Type B pancreatic cell (in vitro differentiated cells): ENCODE measurements around the gene DRC3. TPM values are rescaled to one million over a fixed set of nuclear protein-coding genes. Genes with fewer than 3 reads are reported as not detected.
"Not testable (repeated sequence)": the region's sequence is repeated elsewhere in the genome, so short reads cannot be mapped to it uniquely, and the experiment has no call there.

ENCODE experiments used
- DNase-seq: peaks from one replicate; pipeline ENCODE4 v3.0.0; 2021; ENCODE audit warnings: mixed read lengths; ENCODE audit not compliant: unreplicated experiment; ENCODE audit errors: extremely low spot score
- H3K27ac Mint-ChIP-seq: 2 replicates; pipeline ENCODE4 v1.8.0; 2021; ENCODE audit warnings: mild to moderate bottlenecking, mixed read lengths
- H3K27me3 Mint-ChIP-seq: 2 replicates; pipeline ENCODE4 v1.8.0; 2021; ENCODE audit warnings: mixed read lengths
- H3K36me3 Mint-ChIP-seq: 2 replicates; pipeline ENCODE4 v1.8.0; 2021; ENCODE audit warnings: mixed read lengths
- H3K4me1 Mint-ChIP-seq: one replicate; pipeline ENCODE4 v1.8.0; 2021; ENCODE audit warnings: mixed read lengths; ENCODE audit not compliant: unreplicated experiment
- H3K4me3 Mint-ChIP-seq: 2 replicates; pipeline ENCODE4 v1.8.0; 2021; ENCODE audit warnings: mild to moderate bottlenecking, mixed read lengths
- H3K9me3 Mint-ChIP-seq: 2 replicates; pipeline ENCODE4 v1.8.0; 2021; ENCODE audit warnings: mixed read lengths
- CTCF ChIP-seq: fragments of 200-600 bp; sonication (generic); conservative IDR thresholded peaks from 2 replicates; pipeline ENCODE4 v1.5.0; 2021; ENCODE audit warnings: antibody characterized with exemption, mild to moderate bottlenecking
- total RNA-seq: library from RNA; stranded (reverse); gene quantifications from 2 replicates; pipeline ENCODE4 v1.2.1, GENCODE V29; 2021; ENCODE audit warnings: low replicate concordance

DRC3 gene
- total RNA-seq, 1 donor from 2014 or later, result 8.9 TPM

GRCh38 chr17:17990282-17990681, 17.6 kb downstream of the DRC3 start:
- Mint-ChIP-seq H3K4me1 (no peaks in the 10 kb centered on the region), H3K4me3 (no peak overlapping the region), H3K9me3 (no peaks in the 10 kb centered on the region), H3K36me3 (no peaks in the 10 kb centered on the region), H3K27me3 (no peaks in the 10 kb centered on the region), H3K27ac (no peak overlapping the region)
- no peak for TF ChIP-seq CTCF
- DNase-seq, result no peak

- Mint-ChIP-seq H3K36me3 (no peaks in the 10 kb centered on the region), H3K27ac (no peak overlapping the region), H3K9me3 (no peaks in the 10 kb centered on the region), H3K27me3 (no peaks in the 10 kb centered on the region), H3K4me3 (no peak overlapping the region), H3K4me1 (no peaks in the 10 kb centered on the region)
- no peak for DNase-seq
- no peak for TF ChIP-seq CTCF
Observed at GRCh38 chr17:17993366-17993765, 20.7 kb downstream of the DRC3 start.

- DNase-seq, result no peak
- no peak overlapping the region for H3K27ac Mint-ChIP-seq
- no peaks in the 10 kb centered on the region for H3K9me3 Mint-ChIP-seq
- TF ChIP-seq CTCF, result no peak
- H3K4me3 Mint-ChIP-seq, result no peak overlapping the region
- H3K27me3 Mint-ChIP-seq, result no peaks in the 10 kb centered on the region
- no peaks in the 10 kb centered on the region for H3K36me3 Mint-ChIP-seq
- no peaks in the 10 kb centered on the region for H3K4me1 Mint-ChIP-seq
Observed at GRCh38 chr17:17993852-17994251, 21.2 kb downstream of the DRC3 start.

- Mint-ChIP-seq H3K27me3 (no peaks in the 10 kb centered on the region), H3K9me3 (no peaks in the 10 kb centered on the region), H3K4me1 (peaks cover 3% of the 10 kb centered on the region), H3K4me3 (no peak overlapping the region), H3K27ac (no peak overlapping the region), H3K36me3 (no peaks in the 10 kb centered on the region)
- peak; percentile 64 for TF ChIP-seq CTCF
- DNase-seq, result no peak
Observed at GRCh38 chr17:17994271-17995069, 21.8 kb downstream of the DRC3 start.

GRCh38 chr17:17995887-17996286, 23.2 kb downstream of the DRC3 start:
- H3K9me3 Mint-ChIP-seq, H3K27me3 Mint-ChIP-seq, H3K27ac Mint-ChIP-seq, H3K4me3 Mint-ChIP-seq, H3K36me3 Mint-ChIP-seq, DNase-seq: not testable (repeated sequence)
- peaks cover 11% of the 10 kb centered on the region for H3K4me1 Mint-ChIP-seq

GRCh38 chr17:17998934-17999333, 26.3 kb downstream of the DRC3 start:
- H3K4me3 Mint-ChIP-seq, result no peak overlapping the region
- H3K27me3 Mint-ChIP-seq, result no peaks in the 10 kb centered on the region
- peaks cover 15% of the 10 kb centered on the region for H3K4me1 Mint-ChIP-seq
- TF ChIP-seq CTCF, result no peak
- no peaks in the 10 kb centered on the region for H3K9me3 Mint-ChIP-seq
- H3K27ac Mint-ChIP-seq, result no peak overlapping the region
- H3K36me3 Mint-ChIP-seq, result no peaks in the 10 kb centered on the region
- DNase-seq, result no peak
